ENCODE measurements around the gene CDK2.

- TF ChIP-seq CTCF (IDR thresholded peaks at IDR 0.05; ENCODE audit: low read depth, low read length) (no peak), EZH2phosphoT487 (IDR thresholded peaks at IDR 0.05; ENCODE audit: low read depth) (no peak)
Observed at GRCh38 chr12:55972456-55972855, 5.8 kb downstream of the CDK2 start.

Measured in OCI-LY3 (cell line).